ENCODE data around the gene PSME3.
"Not testable (repeated sequence)": the region's sequence is repeated elsewhere in the genome, so short reads cannot be mapped to it uniquely, and the experiment has no call there.

Gene PSME3

DNA sequence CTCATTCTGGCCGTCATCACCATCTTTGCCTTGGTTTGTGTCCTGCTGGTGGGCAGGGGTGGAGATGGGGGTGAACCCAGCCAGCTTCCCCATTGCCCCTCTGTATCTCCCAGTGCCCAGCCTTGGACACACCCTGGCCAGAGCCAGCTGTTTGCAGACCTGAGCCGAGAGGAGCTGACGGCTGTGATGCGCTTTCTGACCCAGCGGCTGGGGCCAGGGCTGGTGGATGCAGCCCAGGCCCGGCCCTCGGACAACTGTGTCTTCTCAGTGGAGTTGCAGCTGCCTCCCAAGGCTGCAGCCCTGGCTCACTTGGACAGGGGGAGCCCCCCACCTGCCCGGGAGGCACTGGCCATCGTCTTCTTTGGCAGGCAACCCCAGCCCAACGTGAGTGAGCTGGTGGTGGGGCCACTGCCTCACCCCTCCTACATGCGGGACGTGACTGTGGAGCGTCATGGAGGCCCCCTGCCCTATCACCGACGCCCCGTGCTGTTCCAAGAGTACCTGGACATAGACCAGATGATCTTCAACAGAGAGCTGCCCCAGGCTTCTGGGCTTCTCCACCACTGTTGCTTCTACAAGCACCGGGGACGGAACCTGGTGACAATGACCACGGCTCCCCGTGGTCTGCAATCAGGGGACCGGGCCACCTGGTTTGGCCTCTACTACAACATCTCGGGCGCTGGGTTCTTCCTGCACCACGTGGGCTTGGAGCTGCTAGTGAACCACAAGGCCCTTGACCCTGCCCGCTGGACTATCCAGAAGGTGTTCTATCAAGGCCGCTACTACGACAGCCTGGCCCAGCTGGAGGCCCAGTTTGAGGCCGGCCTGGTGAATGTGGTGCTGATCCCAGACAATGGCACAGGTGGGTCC lies 18.4 kb downstream of the PSME3 start:
- not testable (repeated sequence) for DNase-seq

DNA sequence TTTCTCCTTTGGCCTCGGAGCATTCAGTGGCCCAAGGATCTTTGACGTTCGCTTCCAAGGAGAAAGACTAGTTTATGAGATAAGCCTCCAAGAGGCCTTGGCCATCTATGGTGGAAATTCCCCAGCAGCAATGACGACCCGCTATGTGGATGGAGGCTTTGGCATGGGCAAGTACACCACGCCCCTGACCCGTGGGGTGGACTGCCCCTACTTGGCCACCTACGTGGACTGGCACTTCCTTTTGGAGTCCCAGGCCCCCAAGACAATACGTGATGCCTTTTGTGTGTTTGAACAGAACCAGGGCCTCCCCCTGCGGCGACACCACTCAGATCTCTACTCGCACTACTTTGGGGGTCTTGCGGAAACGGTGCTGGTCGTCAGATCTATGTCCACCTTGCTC lies 19.2 kb downstream of the PSME3 start:
- no peak for DNase-seq

DNA sequence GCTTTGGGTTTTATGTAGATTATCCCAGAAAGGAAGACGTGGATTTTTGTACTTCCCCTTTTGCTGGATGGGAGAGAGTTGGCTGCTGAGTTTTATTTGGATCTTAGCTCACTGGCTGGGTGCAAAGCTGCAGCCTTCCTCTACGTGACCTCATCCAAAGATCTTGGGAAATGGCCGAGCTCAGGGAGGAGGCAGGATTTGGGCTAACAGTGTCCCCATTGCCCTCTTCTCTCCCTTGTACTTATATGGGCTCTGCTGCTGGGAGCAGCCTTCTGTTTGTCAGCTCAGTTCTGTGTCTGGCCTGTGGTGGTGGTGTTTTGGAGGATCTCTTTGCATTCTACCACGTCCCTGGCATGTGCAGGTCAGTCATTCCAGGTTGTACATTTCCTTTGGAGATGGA lies 19.8 kb downstream of the PSME3 start:
- DNase-seq = no peak

DNA sequence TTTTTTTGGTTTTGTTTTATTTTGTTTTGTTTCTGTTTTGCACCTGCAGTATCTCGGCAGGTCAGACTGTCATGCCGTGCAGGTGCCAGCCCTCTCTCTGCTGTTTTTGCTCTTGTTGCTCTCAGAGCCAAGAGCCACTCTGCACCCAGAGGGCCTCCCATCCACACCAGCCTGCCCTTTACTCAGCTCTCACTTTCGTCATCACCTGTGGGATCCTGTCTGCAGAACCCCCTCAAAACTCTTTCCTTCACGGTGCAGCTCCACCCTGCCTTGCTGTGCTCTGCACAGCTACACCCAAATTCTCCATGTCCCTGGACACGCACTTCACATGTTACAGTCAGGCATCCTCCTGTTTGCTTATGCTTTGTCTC lies 20.4 kb downstream of the PSME3 start:
- no peak for DNase-seq

DNA sequence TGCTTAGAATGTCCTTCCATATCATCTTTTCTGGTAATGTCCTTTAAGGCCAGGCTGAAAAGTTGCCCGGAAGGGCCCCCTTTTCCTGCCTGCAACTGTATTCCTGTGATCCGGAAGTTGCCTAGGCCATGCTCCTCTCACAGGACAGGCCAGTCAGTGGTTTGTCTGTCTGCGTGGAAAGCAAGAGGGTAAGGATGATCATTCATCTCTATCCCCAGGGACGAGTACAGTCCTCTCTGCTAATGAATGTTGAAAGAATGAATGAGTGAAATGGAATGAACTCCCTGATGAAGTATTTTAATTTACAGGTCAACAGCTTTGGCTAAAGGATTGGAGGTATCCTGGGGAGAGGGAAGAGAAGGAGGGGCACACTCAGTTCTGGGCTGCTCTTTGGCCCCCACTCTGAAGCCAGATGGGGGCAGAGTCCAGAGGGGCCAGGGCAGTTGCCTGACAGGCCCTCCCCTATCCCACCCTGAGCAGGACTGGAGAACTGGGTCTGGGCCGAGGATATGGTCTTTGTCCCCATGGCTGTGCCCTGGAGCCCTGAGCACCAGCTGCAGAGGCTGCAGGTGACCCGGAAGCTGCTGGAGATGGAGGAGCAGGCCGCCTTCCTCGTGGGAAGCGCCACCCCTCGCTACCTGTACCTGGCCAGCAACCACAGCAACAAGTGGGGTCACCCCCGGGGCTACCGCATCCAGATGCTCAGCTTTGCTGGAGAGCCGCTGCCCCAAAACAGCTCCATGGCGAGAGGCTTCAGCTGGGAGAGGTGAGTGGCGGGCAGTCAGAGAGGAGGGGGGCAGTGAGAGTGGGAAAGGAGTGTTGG lies 21.0 kb downstream of the PSME3 start:
- DNase-seq = no peak

DNA sequence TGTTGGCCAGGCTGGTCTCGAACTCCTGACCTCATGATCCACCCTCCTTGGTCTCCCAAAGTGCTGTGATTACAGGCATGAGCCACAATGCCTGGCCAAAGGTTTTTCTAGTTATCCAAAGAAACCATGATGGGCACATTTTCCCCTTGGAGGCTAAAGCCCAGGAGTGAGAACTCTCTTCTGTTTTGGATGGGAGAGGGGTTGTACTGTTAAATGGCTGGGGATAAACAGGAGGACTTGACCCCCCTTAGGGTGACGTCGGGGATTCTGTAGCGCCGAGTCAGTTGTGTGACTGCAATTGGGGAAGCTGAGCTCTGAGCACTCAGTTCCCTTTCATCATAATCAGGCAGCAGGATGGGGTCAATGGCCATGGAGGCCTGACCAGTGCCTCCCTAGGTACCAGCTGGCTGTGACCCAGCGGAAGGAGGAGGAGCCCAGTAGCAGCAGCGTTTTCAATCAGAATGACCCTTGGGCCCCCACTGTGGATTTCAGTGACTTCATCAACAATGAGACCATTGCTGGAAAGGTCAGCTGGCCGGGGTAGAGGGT lies 21.9 kb downstream of the PSME3 start:
- DNase-seq = no peak

DNA sequence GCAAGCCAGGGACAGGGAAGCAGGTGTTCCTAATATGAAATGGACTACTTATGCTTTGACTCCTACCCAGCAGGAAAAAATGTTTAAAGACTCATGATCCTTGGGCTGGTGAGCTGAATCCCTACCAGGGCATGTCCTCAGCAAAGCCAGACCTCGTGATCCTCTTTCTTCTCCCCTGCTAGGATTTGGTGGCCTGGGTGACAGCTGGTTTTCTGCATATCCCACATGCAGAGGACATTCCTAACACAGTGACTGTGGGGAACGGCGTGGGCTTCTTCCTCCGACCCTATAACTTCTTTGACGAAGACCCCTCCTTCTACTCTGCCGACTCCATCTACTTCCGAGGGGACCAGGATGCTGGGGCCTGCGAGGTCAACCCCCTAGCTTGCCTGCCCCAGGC lies 22.9 kb downstream of the PSME3 start:
- DNase-seq = not testable (repeated sequence)

DNA sequence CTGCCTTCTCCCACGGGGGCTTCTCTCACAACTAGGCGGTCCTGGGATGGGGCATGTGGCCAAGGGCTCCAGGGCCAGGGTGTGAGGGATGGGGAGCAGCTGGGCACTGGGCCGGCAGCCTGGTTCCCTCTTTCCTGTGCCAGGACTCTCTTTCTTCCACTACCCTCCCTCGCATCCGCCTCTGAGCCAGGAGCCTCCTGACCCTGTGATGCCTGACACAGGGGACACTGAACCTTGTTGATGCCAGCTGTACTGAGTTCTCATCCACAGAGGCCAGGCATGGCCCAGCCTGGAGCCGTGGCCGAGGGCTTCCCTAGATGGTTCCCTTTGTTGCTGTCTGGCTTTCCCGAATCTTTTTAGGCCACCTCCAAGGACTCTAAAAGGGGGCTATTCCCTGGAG lies 23.3 kb downstream of the PSME3 start:
- DNase-seq = not testable (repeated sequence)

DNA sequence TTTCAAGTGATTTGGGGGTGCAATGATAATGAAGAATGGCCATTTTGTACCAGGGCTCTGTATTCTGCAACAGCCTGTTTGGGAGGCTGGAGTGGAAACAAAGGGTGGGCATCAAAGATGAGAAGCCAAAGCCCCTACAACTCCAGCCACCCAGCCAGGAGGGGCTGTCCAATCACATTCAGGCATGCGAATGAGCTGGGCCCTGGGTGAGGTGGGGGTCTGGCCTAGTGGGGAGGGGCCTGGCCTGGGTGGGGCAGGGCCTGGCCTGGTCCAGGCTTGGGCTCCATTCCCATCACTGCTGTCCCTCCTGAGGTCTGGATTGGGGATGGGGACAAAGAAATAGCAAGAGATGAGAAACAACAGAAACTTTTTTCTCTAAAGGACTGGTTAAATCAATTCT lies 24.2 kb downstream of the PSME3 start:
- no peak for DNase-seq

DNA sequence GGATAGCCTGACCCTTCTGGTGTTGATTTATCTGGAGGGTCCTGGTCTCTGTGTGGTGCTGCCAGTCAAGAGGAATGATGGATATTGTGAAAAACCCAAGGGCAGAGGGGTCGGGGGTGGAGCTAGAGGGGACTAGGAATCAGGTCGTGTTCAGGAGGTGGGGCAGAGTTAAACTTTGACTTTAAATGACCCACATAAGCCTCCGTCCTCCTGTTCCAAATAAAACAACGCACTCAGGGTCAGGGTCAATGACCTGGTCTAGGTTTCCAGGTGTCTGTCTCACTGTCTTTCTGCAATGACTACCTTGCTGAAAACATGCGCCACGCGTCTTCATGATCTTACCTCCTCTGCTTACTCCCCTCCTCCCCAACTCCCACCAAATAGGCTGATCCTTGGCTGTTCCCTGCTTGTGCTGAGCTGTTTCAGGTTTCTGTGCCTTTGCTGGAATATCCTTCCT lies 32.5 kb downstream of the PSME3 start:
- no peak for DNase-seq

DNA sequence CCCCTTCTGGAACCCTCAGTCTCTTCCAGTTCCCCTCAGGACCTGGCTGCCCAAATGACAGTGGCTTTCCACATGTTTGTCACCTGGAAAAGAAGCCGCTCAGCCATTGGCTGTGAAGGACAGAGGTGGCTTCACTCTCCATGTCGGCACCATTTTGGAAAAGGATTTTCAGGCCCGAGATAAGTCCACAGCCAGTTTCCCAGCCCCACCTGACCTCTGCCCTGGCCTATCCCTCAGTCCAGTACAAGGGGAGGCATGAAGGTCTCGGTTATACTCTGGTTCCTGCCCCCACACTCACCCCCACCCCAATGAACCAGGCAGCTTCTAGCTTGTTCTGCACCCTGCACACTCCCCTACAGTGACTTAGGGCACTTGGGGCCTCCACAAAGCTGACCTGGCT lies 33.0 kb downstream of the PSME3 start:
- DNase-seq = no peak

DNA sequence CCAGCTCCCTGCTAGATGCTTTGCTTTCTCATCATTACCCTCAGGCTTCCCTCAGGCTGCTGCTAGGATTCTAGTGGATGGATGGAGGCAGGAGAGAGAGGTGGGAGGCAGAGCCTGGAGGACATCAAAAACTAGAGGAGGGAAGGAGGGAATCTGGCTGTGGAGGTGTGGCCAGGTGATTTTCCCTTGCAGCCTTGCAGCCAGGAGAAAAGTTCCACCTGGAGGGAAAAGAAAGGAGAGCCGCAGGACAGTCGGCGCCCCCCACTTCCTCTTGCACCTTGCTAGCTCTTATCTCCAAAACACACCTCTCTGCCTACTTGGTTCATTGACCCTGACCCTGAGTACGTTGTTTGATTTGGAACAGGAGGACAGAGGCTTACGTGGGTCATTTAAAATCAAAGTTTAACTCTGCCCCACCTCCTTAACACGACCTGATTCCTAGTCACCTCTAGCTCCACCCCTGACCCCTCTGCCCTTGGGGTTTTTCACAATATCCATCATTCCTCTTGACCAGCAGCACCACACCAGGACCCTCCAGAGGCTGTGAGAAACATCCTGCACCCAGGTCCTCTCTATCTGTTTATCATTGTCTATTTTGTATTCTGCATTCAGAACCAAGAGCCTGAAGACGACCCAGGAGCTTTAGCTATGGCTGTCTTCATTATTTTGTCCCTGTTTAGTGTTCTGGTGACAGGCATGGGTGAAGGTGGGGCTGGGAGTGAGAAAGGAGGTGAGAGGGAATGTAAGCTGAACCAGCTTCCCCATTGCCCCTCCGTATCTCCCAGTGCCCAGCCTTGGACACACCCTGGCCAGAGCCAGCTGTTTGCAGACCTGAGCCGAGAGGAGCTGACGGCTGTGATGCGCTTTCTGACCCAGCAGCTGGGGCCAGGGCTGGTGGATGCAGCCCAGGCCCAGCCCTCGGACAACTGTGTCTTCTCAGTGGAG lies 33.7 kb downstream of the PSME3 start:
- DNase-seq = no peak

DNA sequence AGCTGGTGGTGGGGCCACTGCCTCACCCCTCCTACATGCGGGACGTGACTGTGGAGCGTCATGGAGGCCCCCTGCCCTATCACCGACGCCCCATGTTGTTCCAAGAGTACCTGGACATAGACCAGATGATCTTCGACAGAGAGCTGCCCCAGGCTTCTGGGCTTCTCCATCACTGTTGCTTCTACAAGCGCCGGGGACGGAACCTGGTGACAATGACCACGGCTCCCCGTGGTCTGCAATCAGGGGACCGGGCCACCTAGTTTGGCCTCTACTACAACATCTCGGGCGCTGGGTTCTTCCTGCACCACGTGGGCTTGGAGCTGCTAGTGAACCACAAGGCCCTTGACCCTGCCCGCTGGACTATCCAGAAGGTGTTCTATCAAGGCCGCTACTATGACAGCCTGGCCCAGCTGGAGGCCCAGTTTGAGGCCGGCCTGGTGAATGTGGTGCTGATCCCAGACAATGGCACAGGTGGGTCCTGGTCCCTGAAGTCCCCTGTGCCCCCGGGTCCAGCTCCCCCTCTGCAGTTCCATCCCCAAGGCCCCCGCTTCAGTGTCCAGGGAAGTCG lies 34.6 kb downstream of the PSME3 start:
- DNase-seq = not testable (repeated sequence)

DNA sequence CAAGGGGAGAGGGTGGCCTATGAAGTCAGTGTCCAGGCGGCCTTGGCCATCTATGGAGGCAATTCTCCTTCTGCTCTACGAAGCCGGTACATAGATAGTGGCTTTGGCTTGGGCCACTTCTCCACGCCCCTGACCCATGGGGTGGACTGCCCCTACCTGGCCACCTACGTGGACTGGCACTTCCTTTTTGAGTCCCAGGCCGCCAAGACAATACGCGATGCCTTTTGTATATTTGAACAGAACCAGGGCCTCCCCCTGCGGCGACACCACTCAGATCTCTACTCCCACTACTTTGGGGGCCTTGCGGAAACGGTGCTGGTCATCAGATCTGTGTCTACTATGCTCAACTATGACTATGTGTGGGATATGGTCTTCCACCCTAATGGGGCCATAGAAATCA lies 35.1 kb downstream of the PSME3 start:
- DNase-seq = no peak

DNA sequence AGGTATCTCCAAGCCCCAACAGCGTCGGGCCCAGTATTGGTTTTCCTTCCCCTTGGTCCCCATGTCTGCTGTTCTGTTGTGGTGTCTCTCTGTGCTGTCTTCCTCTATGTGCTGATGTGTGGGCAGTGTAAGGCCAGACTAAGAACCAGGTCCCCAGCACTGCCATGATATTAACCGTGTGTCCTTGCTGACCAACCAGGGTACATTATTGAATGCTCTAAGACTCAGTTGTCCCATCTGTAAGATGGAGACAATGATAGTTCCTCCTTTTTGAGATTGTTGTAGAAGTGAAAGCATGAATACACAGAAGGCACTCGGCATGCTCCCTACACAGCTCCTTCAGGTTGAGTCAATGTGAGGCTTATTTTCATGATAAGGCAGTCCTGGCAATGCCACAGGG lies 38.5 kb downstream of the PSME3 start:
- DNase-seq = no peak

DNA sequence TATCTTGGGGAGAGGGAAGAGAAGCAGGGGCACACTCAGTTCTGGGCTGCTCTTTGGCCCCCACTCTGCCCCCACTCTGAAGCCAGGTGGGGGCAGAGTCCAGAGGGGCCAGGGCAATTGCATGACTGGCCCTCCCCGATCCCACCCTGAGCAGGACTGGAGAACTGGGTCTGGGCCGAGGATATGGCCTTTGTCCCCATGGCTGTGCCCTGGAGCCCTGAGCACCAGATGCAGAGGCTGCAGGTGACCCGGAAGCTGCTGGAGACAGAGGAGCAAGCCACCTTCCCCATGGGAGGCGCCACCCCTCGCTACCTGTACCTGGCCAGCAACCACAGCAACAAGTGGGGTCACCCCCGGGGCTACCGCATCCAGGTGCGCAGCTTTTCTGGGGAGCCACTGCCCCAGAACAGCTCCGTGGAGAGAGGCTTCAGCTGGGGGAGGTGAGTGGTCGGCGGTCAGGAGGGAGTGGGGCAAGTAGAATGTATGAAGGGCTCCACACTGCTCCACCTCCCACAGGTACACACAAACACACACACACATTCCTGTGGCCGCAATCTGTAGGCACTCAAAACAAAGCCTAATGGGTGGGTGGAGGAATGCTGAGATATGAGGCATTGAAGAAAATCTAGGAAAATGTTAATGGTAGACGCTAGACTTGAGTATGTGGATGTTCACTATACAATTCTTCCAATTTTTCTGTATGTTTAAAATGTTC lies 39.2 kb downstream of the PSME3 start:
- no peak for DNase-seq

DNA sequence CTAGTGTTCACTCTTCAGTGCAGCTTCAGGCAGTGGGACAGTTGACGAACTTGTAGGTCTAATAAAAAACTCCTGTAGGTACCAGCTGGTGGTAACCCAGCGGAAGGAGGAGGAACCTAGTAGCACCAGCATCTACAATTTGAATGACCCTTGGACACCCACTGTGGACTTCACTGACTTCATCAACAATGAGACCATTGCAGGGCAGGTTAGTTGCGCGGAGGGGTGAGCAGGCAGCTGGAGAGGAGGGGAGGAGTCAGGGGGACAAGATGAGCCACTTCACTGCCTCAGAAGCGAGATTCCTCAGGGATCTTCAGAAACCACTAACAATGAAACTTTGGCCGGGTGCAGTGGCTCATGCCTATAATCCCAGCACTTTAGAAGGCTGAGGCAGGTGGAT lies 40.1 kb downstream of the PSME3 start:
- no peak for DNase-seq

DNA sequence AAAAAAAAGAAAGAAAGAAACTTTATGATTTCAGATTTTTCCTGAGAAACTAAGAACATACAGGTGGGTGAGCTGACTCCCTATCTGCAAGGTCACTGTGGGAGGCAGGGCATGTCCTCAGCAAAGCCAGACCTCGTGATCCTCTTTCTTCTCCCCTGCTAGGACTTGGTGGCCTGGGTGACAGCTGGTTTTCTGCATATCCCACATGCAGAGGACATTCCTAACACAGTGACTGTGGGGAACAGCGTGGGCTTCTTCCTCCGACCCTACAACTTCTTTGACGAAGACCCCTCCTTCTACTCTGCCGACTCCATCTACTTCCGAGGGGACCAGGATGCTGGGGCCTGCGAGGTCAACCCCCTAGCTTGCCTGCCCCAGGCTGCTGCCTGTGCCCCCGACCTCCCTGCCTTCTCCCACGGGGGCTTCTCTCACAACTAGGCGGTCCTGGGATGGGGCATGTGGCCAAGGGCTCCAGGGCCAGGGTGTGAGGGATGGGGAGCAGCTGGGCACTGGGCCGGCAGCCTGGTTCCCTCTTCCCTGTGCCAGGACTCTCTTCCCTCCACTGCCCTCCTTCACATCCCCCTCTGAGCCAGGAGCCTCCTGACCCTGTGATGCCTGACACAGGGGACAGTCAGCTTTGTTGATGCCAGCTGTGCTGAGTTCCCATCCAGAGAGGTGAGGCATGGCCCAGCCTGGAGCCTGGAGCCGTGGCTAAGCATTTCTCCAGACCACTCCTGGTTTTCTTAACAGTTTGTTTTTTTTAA lies 40.9 kb downstream of the PSME3 start:
- not testable (repeated sequence) for DNase-seq

DNA sequence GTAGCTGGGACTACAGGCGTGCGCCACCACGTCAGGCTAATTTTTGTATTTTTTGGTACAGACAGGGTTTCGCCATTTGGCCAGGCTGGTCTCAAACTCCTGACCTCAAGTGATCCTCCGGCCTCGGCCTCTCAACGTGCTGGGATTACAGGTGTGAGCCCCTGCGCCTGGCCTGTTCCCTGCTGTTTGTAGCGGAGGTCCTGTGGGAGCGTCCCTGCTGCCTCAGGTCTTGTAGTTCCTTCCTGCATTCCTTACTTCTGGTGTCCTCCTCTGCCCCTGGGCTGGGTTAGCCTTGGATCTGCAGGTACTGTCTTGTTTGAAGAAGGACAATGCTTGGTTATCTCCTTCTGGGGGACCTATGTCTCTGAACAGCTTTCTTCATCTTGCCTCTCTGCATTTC lies 43.8 kb downstream of the PSME3 start:
- no peak for DNase-seq

DNA sequence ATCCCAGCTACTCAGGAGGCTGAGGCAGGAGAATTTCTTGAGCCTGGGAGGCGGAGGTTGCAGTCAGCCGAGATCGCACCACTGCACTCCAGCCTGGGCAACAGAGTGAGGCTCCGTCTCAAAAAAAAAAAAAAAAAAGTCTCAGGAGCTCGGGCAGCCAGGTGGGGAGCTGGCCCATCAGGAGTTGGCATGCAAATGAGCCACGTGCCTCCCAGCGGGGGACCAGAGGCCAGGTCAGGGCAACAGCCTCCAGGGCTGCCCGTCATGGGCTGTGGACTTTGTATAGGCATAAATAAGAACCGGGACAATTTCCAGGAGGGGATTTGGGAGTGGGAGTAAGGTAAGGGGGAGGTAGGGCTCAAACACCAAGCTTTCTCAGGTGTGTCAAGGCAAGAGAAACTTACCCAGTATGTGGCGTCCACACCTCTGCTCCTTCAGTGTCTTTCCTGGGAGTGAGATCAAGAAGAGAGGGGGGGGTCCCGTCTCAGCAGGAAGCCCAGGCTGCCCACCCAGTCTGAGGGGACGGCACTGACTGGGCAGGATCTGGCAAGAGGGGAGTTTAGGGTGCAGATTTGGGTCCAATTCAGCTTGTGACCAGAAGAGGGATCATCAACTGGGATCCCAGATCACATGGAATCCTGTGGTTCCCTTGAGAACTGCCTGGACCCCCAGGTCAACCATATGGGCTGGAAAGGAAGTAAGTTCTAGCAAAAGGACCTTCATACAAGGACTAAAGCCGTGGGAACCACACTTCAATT lies 45.1 kb downstream of the PSME3 start:
- no peak for DNase-seq

All from left hindlimb (tissue), 1 donor.